Muscle of leg (tissue), 11 donors: Measurements from ENCODE around the gene STK33. TPM values are rescaled to one million over a fixed set of nuclear protein-coding genes. Genes with fewer than 3 reads are reported as not detected.
"Not testable (repeated sequence)": the region's sequence is repeated elsewhere in the genome, so short reads cannot be mapped to it uniquely, and the experiment has no call there.

Experiments used
- DNase-seq: peaks from one replicate; pipeline ENCODE4 v3.0.0; 2013
- H3K27ac ChIP-seq: one replicate; pipeline ENCODE4 v1.5.1; 2013; ENCODE audit warnings: mild to moderate bottlenecking, low read length, control low read depth
- H3K27me3 ChIP-seq: one replicate; pipeline ENCODE4 v1.6.1; 2013; ENCODE audit warnings: low read length; ENCODE audit not compliant: control insufficient read depth, insufficient read depth
- H3K36me3 ChIP-seq: one replicate; pipeline ENCODE4 v1.6.1; 2013; ENCODE audit warnings: low read length; ENCODE audit not compliant: control insufficient read depth, insufficient read depth
- H3K4me1 ChIP-seq: one replicate; pipeline ENCODE4 v1.6.1; 2013; ENCODE audit warnings: low read length; ENCODE audit not compliant: control insufficient read depth, insufficient read depth
- H3K4me3 ChIP-seq: one replicate; pipeline ENCODE4 v1.5.1; 2013; ENCODE audit warnings: low read length, control low read depth
- H3K9me3 ChIP-seq: replicated peaks from 2 replicates; pipeline ENCODE4 v1.6.1; 2013; ENCODE audit warnings: low read depth, low read length; ENCODE audit not compliant: control insufficient read depth
- WGBS: methylation state at CpG from one replicate; pipeline ENCODE4 v1.1.5; 2013; ENCODE audit warnings: missing lambda C conversion rate; ENCODE audit not compliant: insufficient coverage; 5-methylcytosine and 5-hydroxymethylcytosine counted together
- polyA plus RNA-seq, 8 donors: library from polyadenylated mRNA; unstranded; fragments of 120-200 nt; gene quantifications; one replicate each; pipeline versions ENCODE4 v1.2.1 to v1.2.3, GENCODE V29; 2013; ENCODE audit warnings: inconsistent platforms in 1 of 8, low replicate concordance in 1 of 8; ENCODE audit not compliant: insufficient read length in 8 of 8, insufficient read depth in 1 of 8
- total RNA-seq: library from RNA; stranded (reverse); fragments of 120-200 nt; gene quantifications from one replicate; pipeline ENCODE4 v1.2.4, GENCODE V29; 2013

Gene STK33
- total and polyA plus RNA-seq, 9 donors = 2.9 to 5.8 (median 4.2) TPM

DNA sequence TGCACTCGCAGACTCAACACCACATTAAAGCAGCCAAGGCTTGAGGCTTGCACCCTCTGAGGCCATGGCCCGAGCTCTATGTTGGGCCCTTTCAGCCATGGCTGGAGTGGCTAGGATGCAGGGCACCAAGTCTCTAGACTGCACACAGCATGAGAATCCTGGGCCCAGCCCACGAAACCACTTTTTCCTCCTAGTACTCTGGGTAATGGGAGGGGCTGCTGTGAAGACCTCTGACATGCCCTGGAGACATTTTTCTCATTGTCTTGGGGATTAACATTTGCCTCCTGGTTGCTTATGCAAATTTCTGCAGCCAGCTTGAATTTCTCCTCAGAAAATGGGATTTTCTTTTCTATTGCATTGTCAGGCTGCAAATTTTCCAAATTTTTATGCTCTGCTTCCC is 127.1 kb downstream of the STK33 start:
- not testable (repeated sequence) for H3K36me3 ChIP-seq, H3K4me1 ChIP-seq, H3K9me3 ChIP-seq, H3K27me3 ChIP-seq, H3K4me3 ChIP-seq, DNase-seq, H3K27ac ChIP-seq
- WGBS = 100% methylated on average over 2 of the region's 3 CpGs

DNA sequence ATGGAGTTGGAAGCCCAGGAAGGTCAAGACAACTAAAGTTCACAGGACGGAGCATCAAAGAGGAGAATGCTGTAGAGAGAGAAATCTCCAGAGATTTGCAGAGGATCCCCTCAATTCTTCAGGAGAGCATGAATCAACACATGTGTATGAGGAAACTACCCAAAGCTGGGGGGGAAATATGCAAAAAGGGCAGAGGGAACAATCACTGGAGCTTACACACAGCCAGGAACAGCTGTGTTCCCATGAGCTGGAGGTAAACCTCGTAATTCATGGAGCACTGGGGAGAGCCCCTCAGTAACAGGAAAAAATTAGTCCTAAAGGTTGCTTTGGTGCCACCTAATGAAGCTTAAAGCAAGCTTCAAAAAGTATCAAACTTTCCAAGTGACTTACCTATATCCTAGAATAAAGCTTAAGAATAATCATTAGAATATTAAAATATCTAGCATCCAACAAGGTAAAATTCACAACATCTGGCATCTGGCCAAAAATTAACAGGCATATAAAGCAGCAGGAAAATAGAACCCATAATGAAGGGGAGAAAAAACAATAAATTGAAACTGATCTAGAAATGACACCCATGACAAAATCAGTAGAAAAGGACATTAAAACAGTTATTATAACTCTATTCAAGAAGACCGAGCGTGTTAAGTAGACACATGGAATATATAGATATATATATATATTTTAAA is 134.2 kb downstream of the STK33 start:
- Histone ChIP-seq H3K36me3 (no peaks in the 10 kb centered on the region), H3K27ac (no peak overlapping the region), H3K4me3 (no peak overlapping the region), H3K4me1 (no peaks in the 10 kb centered on the region), H3K27me3 (no peaks in the 10 kb centered on the region), H3K9me3 (no peaks in the 10 kb centered on the region)
- DNase-seq = peak; percentile 4
- 20% methylated on average over 1 of the region's 4 CpGs for WGBS

DNA sequence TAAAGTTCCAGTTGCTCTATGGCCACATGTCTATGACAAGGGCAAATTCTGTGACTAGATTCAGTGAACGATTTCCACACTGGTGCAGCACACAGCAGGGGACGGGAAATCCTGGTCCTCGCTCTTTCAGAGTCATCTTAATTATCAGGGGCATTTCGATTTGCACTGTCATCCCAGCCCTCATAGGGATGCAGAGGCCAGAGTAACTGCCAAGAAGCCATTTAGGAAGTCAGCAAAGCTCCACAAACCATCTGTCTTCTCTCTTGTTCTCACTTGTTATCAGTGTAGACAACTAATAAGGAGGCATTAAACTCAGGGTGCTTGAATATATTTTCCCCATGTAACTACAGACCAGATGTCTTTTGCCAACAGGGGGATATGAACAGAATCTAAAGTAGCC is 151.7 kb downstream of the STK33 start:
- WGBS = 41% methylated on average over 4 of the region's 4 CpGs
- Histone ChIP-seq H3K27ac (no peak overlapping the region), H3K9me3 (no peaks in the 10 kb centered on the region), H3K36me3 (no peaks in the 10 kb centered on the region), H3K4me3 (no peak overlapping the region), H3K4me1 (no peaks in the 10 kb centered on the region), H3K27me3 (no peaks in the 10 kb centered on the region)
- DNase-seq = peak; percentile 0

DNA sequence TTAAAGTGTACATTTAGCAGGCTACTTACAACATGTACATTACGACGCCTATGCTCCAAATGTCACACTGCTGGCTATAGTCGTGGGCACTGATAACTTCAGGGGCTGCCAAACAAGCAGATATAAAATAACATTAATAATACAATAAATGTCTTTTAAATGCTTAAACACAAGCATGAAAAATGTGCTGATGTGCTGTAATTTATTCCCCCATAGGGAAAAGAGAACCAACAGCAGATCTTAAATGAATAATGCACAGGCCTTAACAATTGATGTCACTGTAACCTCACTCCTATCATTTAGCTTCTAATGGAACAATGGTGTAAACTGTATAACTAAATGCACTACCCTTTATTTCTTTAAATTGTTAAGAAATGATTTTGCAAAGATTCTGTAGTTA is 153.4 kb downstream of the STK33 start:
- H3K4me1 ChIP-seq = no peaks in the 10 kb centered on the region
- no peak overlapping the region for H3K27ac ChIP-seq
- H3K27me3 ChIP-seq = no peaks in the 10 kb centered on the region
- no peaks in the 10 kb centered on the region for H3K9me3 ChIP-seq
- DNase-seq = no peak
- H3K4me3 ChIP-seq = no peak overlapping the region
- H3K36me3 ChIP-seq = no peaks in the 10 kb centered on the region
- WGBS = no CpG with 5 or more reads among the region's 3 CpGs

DNA sequence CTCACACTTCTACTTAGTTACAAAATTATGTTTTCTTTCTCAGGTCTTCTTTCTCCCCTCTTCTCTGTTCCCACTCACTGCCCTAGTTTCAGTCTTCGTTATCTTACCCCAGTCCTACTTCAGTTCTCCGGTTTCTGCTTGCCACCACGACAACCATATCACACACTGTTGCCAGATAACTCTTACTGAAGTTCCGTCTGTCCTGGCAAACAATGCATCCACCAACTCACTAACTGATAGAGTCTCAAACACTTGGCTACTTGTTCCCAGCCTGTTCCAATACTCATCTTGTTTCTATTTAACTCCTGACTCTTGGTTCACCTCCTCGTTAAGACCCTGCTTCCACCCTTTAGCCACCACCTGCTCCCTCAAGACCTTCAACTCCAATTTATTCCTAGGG is 164.5 kb downstream of the STK33 start:
- H3K4me1 ChIP-seq = no peaks in the 10 kb centered on the region
- no peaks in the 10 kb centered on the region for H3K36me3 ChIP-seq
- 73% methylated on average over 5 of the region's 5 CpGs for WGBS

DNA sequence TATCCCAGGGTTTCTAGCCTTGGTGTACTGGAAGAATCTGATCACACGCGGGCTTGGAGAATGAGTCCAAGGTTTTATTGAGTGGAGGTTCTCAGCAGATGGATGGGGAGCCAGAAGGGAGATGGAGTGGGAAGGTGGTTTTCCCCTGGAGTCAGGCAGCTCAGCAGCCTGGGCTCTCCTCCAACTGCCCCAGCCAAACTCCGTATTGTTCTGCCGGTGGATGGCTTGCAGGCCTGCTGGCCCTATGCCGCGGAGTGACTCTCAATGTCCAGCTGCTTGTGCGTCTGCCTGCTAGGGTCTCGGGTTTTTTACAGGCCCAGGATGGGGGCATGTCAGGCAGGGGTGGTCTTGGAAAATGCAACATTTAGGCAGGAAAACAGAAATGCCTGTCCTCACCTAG is 168.0 kb downstream of the STK33 start:
- H3K27me3 ChIP-seq = no peaks in the 10 kb centered on the region
- no peak for DNase-seq
- no peaks in the 10 kb centered on the region for H3K4me1 ChIP-seq
- H3K36me3 ChIP-seq = no peaks in the 10 kb centered on the region
- H3K9me3 ChIP-seq = peaks cover 3% of the 10 kb centered on the region
- no peak overlapping the region for H3K4me3 ChIP-seq
- no peak overlapping the region for H3K27ac ChIP-seq
- 89% methylated on average over 6 of the region's 8 CpGs for WGBS

More for the DNA sequence above, 164.5 kb downstream of the STK33 start:
- no peak for DNase-seq
- H3K27me3 ChIP-seq = no peaks in the 10 kb centered on the region
- no peak overlapping the region for H3K27ac ChIP-seq
- peaks cover 3% of the 10 kb centered on the region for H3K9me3 ChIP-seq
- H3K4me3 ChIP-seq = no peak overlapping the region

DNA sequence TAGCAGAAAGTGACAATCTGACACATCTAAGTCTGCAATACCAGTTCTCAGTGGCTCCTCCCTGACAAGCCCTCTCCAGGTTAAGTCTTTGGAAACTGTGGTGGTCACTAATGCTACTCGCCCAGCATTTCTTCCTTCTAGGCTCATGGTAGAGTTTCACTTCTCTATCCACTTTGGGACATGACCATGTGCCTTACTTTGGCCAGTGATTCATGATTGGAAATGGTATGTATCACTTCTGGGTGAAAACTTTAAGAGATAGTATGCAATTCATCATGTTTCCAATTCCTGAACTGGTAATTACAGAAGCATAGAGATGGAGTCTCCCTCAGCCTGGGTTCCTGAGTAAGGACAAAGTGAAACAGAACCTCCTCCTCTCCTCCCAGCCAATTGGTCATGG is 178.8 kb downstream of the STK33 start:
- Histone ChIP-seq H3K9me3 (no peaks in the 10 kb centered on the region), H3K27me3 (no peaks in the 10 kb centered on the region), H3K27ac (no peak overlapping the region), H3K36me3 (no peaks in the 10 kb centered on the region), H3K4me3 (no peak overlapping the region), H3K4me1 (no peaks in the 10 kb centered on the region)
- no peak for DNase-seq
- WGBS = no CpG with 5 or more reads among the region's 1 CpG

DNA sequence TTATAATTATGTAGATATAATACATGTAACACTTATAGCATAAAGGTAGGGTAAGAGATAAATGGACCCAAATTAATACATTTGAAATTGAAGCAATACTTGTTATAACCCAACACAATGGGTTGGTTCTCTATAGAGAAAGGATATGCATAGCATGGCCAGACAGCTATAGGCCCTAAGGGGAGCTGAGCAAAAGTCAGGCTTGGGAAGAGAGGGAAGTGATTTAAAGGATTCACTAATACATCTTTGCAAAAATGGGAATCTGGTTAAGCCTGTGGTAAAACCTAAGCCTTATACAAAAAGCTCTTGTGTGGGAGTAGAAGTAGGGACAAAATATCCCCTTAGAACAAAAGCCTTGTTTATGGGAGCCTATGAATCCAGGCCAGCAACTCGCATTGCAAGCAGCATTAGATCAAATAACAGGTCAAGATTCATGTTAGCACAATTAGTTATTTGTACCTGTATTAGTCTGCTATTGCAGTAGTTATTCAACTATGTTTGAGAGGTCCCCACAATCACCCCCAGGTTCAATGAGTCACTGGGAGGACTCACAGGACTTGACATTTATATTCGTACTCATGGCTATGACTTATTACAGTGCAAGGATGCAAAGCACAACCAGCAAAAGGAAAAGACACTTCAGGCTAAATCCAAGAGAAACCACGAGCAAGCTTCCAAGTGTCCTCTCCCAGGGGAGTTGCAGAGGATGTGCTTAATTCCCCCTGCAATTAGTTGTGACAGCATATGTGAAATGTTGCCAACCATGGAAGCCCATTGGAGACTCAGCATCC is 185.7 kb downstream of the STK33 start:
- Histone ChIP-seq H3K27ac (no peak overlapping the region), H3K4me1 (no peaks in the 10 kb centered on the region), H3K27me3 (no peaks in the 10 kb centered on the region), H3K36me3 (no peaks in the 10 kb centered on the region), H3K9me3 (no peaks in the 10 kb centered on the region), H3K4me3 (no peak overlapping the region)
- no CpG with 5 or more reads among the region's 3 CpGs for WGBS
- no peak for DNase-seq

DNA sequence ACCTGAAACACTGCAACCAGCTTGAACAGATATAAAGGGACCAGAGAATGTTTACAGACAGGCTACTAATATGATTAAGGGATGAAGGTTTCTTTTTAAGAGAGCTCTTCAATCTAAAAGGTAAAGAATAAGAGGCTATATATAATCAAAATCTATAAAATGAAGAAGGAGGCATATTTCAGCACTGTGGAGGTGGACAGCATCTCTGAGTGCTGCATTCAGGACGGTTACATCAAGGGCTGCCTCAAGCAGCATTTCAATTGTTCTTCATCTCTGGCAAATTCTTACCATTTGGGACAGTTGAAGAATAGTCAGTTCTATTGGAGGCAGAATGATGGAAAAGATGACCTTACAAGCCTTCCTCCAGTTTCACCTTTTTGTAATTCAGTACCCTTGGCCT is 190.7 kb downstream of the STK33 start:
- Histone ChIP-seq H3K4me1 (no peaks in the 10 kb centered on the region), H3K4me3 (no peak overlapping the region), H3K9me3 (no peaks in the 10 kb centered on the region), H3K27ac (no peak overlapping the region), H3K36me3 (no peaks in the 10 kb centered on the region), H3K27me3 (no peaks in the 10 kb centered on the region)
- DNase-seq = peak; percentile 29
- no CpG with 5 or more reads among the region's 1 CpG for WGBS

DNA sequence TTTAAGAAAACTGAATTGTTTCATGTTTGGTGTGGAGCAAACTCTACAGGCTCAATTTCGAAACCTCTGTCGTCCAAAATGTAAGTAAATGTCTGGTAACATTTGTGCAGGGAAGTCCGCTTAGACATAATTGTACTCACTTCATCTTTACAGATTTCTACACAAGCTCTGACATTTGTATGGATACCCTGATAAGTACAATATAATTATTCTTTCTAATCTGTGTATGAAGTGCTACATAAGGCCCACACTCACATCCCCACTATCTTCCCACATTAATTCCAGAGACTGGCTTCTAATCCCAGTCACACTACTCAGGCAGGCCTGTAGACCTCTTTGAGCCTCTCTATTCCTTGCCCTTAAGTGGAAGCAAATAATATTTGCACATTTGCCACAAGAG is 201.1 kb downstream of the STK33 start:
- Histone ChIP-seq H3K27ac (no peak overlapping the region), H3K4me3 (no peak overlapping the region), H3K27me3 (no peaks in the 10 kb centered on the region), H3K4me1 (peaks cover 3% of the 10 kb centered on the region), H3K36me3 (no peaks in the 10 kb centered on the region), H3K9me3 (no peaks in the 10 kb centered on the region)
- DNase-seq = no peak
- no CpG with 5 or more reads among the region's 3 CpGs for WGBS
